AG04450 (cell line): ENCODE measurements around the gene KIF5C. TPM values are rescaled to one million over a fixed set of nuclear protein-coding genes. Genes with fewer than 3 reads are reported as not detected.

ENCODE experiments used
- CTCF ChIA-PET: fragments of 300-600, 350-600 bp; formaldehyde crosslinking; extraction: SDS; loops from one replicate; lab custom pipeline; 2022; ENCODE audit warnings: antibody characterized with exemption, inconsistent platforms; lab: Charles Lee
- POLR2A ChIA-PET: fragments of 350-600 bp; formaldehyde crosslinking; extraction: SDS; loops from one replicate; lab custom pipeline; 2021; ENCODE audit warnings: antibody characterized with exemption, inconsistent platforms; lab: Yijun Ruan, JAX
- DNase-seq: peaks from one replicate; pipeline ENCODE4 v3.0.0-alpha.2; 2011; ENCODE audit warnings: low read depth, low spot score
- H3K27ac ChIP-seq: one replicate; pipeline ENCODE4 v1.5.1; 2012; ENCODE audit warnings: low read depth, low read length, control low read depth
- H3K27me3 ChIP-seq: one replicate; pipeline ENCODE4 v1.6.0; 2012; ENCODE audit warnings: low read length; ENCODE audit not compliant: control insufficient read depth, insufficient read depth
- H3K4me3 ChIP-seq: 2 replicates; pipeline ENCODE4 v1.5.1; 2011; ENCODE audit warnings: mild to moderate bottlenecking, low read depth, low read length, control low read depth
- H3K9me3 ChIP-seq: 2 replicates; pipeline ENCODE4 v1.5.1; 2012; ENCODE audit warnings: low read length; ENCODE audit not compliant: control insufficient read depth, insufficient read depth
- CTCF ChIP-seq: IDR thresholded peaks from 2 replicates; pipeline ENCODE4 v1.5.1; 2011; ENCODE audit warnings: low read depth, low read length, control low read depth, inconsistent platforms
- polyA plus RNA-seq: library from polyadenylated mRNA; depleted of rRNA; stranded (reverse); fragments of >200 nt; gene quantifications from 2 replicates; pipeline ENCODE4 v1.2.3, GENCODE V29; 2011

The KIF5C gene
- polyA plus RNA-seq, 1 experiment, result 0.12 TPM

- no peak for TF ChIP-seq CTCF
- H3K4me3 ChIP-seq, result no peak overlapping the region
- no peak overlapping the region for H3K27ac ChIP-seq
- no peaks in the 10 kb centered on the region for H3K27me3 ChIP-seq
- ChIA-PET CTCF (no interaction called here), POLR2A (no interaction called here)
- H3K9me3 ChIP-seq, result no peaks in the 10 kb centered on the region
- DNase-seq, result no peak
Measured at GRCh38 chr2:148959745-148960144, 84.7 kb downstream of the KIF5C start.

GRCh38 chr2:148960483-148960882 is 85.5 kb downstream of the KIF5C start:
- H3K27me3 ChIP-seq, result no peaks in the 10 kb centered on the region
- H3K9me3 ChIP-seq, result no peaks in the 10 kb centered on the region
- no peak overlapping the region for H3K4me3 ChIP-seq
- ChIA-PET CTCF (no interaction called here), POLR2A (no interaction called here)
- no peak for TF ChIP-seq CTCF
- no peak for DNase-seq
- H3K27ac ChIP-seq, result no peak overlapping the region

GRCh38 chr2:148963461-148963860 is 88.4 kb downstream of the KIF5C start:
- TF ChIP-seq CTCF, result no peak
- no peak for DNase-seq
- H3K27ac ChIP-seq, result no peak overlapping the region
- no peaks in the 10 kb centered on the region for H3K9me3 ChIP-seq
- H3K27me3 ChIP-seq, result peaks cover 3% of the 10 kb centered on the region
- no peak overlapping the region for H3K4me3 ChIP-seq
- POLR2A ChIA-PET, result no interaction called here
- CTCF ChIA-PET, result no interaction called here

GRCh38 chr2:148965623-148966437 is 90.8 kb downstream of the KIF5C start:
- H3K27ac ChIP-seq, result no peak overlapping the region
- H3K9me3 ChIP-seq, result no peaks in the 10 kb centered on the region
- no peak for TF ChIP-seq CTCF
- DNase-seq, result no peak
- H3K4me3 ChIP-seq, result no peak overlapping the region
- POLR2A ChIA-PET, result no interaction called here
- H3K27me3 ChIP-seq, result peaks cover 5% of the 10 kb centered on the region
- CTCF ChIA-PET, result no interaction called here

- Histone ChIP-seq H3K4me3 (no peak overlapping the region), H3K9me3 (no peaks in the 10 kb centered on the region), H3K27me3 (peaks cover 5% of the 10 kb centered on the region), H3K27ac (no peak overlapping the region)
- ChIA-PET CTCF (no interaction called here), POLR2A (no interaction called here)
- TF ChIP-seq CTCF, result no peak
- DNase-seq, result no peak
Measured at GRCh38 chr2:148966438-148966758, 91.4 kb downstream of the KIF5C start.
